Motor neuron (in vitro differentiated cells): ENCODE data around the gene HAO1. TPM values are rescaled to one million over a fixed set of nuclear protein-coding genes. Genes with fewer than 3 reads are reported as not detected.
A peak's percentile ranks its signal among the peaks of the same experiment; 100 is the strongest.

Experiments used
- ATAC-seq, 8 experiments: fragments of 200-7000 bp; cut with Tn5 transposase; replicated peaks in 6 of 8; 2 replicates each; pipeline ENCODE4 v1.8.0; 2021; ENCODE audit warnings: mild to moderate bottlenecking in 8 of 8, moderate library complexity in 8 of 8
- H3K27ac ChIP-seq, 2 donors: fragments of 250-450 bp; sonication (Bioruptor Pico); 2 replicates each; pipeline ENCODE4 v1.9.0; 2021; ENCODE audit warnings: antibody characterized with exemption in 2 of 2, mild to moderate bottlenecking in 2 of 2, moderate library complexity in 1 of 2
- H3K4me1 ChIP-seq, 2 donors: fragments of 250-450 bp; sonication (Bioruptor Pico); replicated peaks in 1 of 2; 2 replicates each; pipeline ENCODE4 v1.6.1; 2021; ENCODE audit warnings: antibody characterized with exemption in 2 of 2, mild to moderate bottlenecking in 2 of 2, moderate library complexity in 1 of 2
- H3K4me3 ChIP-seq, 5 donors: fragments of 250-450 bp; sonication (Bioruptor Pico); 2 replicates each; pipeline ENCODE4 v1.9.0; 2021; ENCODE audit warnings: antibody characterized with exemption in 5 of 5, mild to moderate bottlenecking in 5 of 5, moderate library complexity in 4 of 5
- WGBS, 10 experiments: fragments of 450-650 bp; shearing (Covaris generic); methylation state at CpG; one replicate each; pipeline ENCODE4 v1.0.0; 2022; 5-methylcytosine and 5-hydroxymethylcytosine counted together
- in situ Hi-C, 9 experiments: fragments of 400-800 bp; cut with MboI; loops; one replicate each; pipeline ENCODE4 v1.15.0; 2021; ENCODE audit warnings: low sequenced_read_pairs in 9 of 9, low pct_unique_long_range_greater_than_20kb in 2 of 9; ENCODE audit not compliant: unreplicated experiment in 9 of 9
- total RNA-seq, 8 experiments: library from RNA; unstranded; fragments of 300-600 nt; gene quantifications; 2 replicates each; pipeline versions ENCODE4 v1.2.3 to v1.2.4, GENCODE V29; 2022

Gene HAO1
- total RNA-seq, 8 experiments from 2014 or later = not detected

DNA sequence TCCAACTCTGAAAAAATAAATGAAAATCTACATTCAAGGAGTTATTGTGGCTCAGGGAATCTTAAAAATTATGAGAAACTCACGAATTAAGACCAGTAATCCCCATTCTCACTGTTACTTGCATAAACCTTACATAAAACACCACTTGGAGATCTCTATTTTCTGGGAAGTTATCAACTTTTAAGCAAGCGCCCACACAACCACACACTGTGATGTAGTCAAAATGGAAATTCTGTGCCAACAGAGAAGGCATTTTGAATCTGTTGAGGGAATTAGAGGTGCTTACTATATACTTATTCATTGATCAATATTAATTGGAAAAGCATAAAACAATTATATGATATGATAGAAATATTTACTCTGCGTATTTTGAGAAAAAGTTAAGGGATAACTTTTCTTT is 58.7 kb downstream of the HAO1 start:
- ATAC-seq = no peak
- in situ Hi-C loops = no loop called here

DNA sequence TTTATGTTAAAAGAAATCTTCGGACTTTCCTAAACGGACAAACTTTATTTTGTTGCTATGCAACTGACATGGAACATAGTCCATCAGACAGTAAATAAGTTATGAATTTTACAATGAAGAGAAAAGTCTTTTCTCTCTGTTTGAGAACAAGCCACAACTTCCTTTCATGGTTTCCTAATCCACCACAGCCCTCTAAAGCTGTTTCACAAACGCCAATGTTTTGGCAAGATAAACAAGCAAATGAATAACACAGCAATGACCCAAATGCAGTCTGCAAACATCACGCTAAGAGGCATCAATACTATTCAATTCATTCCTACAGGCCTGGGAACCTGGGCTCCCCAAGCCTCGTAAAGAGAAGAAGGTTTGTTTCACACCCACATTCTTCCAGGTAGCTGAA is 60.4 kb downstream of the HAO1 start:
- peak in 2 of 8 experiments; percentile 33 to 39 for ATAC-seq
- no peaks in the 10 kb centered on the region for H3K4me1 ChIP-seq
- WGBS, 10 experiments = 3 to 87% (median 68%) methylated on average over 2 to 5 of the region's 5 CpGs
- H3K4me3 ChIP-seq = no peak overlapping the region
- in situ Hi-C loops = no loop called here
- H3K27ac ChIP-seq = no peak overlapping the region

More for the DNA sequence above, 58.7 kb downstream of the HAO1 start:
- WGBS, 10 experiments = 22 to 94% (median 75%) methylated on average over 1 to 3 of the region's 3 CpGs
- H3K4me1 ChIP-seq = no peaks in the 10 kb centered on the region
- H3K4me3 ChIP-seq = no peak overlapping the region
- no peak overlapping the region for H3K27ac ChIP-seq

DNA sequence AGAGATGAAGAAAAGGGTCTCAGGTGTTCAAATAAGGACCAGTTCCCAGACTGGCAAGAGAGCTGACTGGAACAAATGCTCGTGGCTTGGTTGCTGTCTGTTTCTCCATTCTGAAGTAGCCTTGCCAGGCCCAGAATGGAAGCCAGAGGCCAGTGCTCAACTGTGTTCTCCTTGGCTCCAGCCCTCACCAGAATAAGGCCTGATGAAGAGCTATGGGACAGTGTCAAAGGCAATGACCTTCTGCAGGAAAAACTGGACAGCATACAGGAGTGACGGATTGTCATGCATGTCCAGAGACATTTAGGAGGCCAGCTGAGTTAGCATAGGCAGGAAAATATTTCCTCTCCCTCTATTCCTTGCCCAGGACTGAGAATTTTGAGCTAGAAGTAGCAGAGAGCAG is 72.2 kb downstream of the HAO1 start:
- Histone ChIP-seq H3K4me1 (peaks cover 0 to 9% of the 10 kb centered on the region in 2 donors), H3K4me3 (no peak overlapping the region), H3K27ac (no peak overlapping the region)
- WGBS, 10 experiments = 0 to 100% (median 78%) methylated on average over 1 to 2 of the region's 2 CpGs; no CpG with 5 or more reads in 5 of the 10 experiments
- in situ Hi-C loops = loop anchor here in 1 of 9 experiments (25.0 kb wide), 1 partner anchor 1106 kb away; the partner anchor contains the start of gene BMP2
- ATAC-seq = no peak

DNA sequence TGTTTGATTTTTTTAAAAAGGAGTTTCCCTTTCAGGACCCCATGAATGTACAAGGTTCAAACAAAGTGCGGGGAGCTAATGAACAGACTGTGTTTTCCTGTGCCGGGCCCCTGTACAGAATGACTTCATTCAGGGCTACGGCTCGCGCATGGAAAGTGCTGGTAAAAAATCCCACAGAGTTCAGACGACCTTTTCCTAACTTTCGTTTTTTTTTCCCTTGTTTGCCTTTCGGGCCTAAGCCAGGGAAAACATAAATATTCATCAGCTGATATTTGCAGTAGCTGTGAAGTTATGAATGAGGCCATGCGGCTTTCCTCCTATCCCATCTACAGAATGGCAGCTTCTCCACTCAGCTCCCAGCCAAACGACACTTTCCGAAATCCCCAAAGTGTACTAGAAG is 74.0 kb downstream of the HAO1 start:
- H3K4me1 ChIP-seq = peaks cover 0 to 9% of the 10 kb centered on the region in 2 donors
- in situ Hi-C loops = loop anchor here in 1 of 9 experiments (25.0 kb wide), 1 partner anchor 1104 kb away; the partner anchor contains the start of gene BMP2
- H3K4me3 ChIP-seq = no peak overlapping the region
- H3K27ac ChIP-seq = no peak overlapping the region
- WGBS, 10 experiments = 43 to 60% (median 51%) methylated on average over 1 to 11 of the region's 11 CpGs; no CpG with 5 or more reads in 1 of the 10 experiments
- peak in 6 of 8 experiments; percentile 57 to 88 (median 72) for ATAC-seq

DNA sequence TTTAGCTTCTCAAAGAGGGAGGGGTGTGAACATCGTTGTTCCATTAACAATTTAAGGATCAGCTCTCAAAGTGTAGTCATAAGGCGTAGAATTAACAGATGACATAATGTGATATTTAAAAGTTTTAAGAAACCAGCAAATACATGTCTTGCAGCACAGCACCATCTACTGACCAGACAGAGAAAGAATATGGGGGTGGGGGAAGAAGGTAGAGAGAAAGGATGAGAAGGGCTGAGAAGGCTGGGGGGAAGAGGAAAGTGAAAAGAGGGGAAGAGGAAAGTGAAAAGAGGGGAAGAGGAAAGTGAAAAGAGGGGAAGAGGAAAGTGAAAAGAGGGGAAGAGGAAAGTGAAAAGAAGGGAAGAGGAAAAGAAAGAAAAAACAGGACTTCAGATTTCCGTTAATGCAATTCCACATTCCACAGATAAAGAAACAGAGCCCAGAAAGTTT is 80.9 kb downstream of the HAO1 start:
- in situ Hi-C loops = loop anchor here in 1 of 9 experiments (25.0 kb wide), 1 partner anchor 1097 kb away; the partner anchor contains the start of gene BMP2
- whole genome bisulfite sequencing, 10 experiments = 0 to 52% (median 25%) methylated on average over 1 to 3 of the region's 3 CpGs; no CpG with 5 or more reads in 1 of the 10 experiments
- Histone ChIP-seq H3K4me1 (no peaks in the 10 kb centered on the region), H3K27ac (no peak overlapping the region), H3K4me3 (no peak overlapping the region)
- ATAC-seq = peak in 4 of 8 experiments; percentile 45 to 92 (median 86)

DNA sequence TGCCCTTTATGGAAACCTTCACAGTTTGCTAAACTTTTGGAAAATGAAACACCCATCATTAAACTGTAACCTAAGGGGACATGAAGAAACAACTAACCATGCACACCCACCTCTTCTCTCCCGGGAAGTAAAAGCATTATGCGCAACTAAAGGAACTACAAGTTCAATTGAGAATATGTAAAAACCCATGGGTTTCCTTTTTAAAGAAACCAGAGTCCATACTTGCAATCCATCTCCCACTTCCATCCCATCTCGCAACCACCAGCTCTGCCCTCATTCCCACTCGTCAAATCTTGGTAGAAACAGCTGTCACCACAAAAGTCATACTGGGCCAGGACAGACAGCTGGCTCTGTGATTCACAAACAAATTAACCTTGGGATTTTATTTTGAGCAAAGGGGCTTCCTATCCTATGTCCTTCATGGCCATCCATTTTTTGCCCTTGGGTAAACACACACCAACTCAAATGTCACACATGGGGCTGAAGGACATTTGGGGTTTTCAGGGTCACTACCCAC is 81.5 kb downstream of the HAO1 start:
- Histone ChIP-seq H3K4me3 (no peak overlapping the region), H3K27ac (no peak overlapping the region), H3K4me1 (no peaks in the 10 kb centered on the region)
- peak in 3 of 8 experiments; percentile 57 to 74 (median 70) for ATAC-seq
- WGBS, 10 experiments = 0 to 54% (median 37%) methylated on average over 1 to 4 of the region's 4 CpGs; no CpG with 5 or more reads in 2 of the 10 experiments
- in situ Hi-C loops = loop anchor here in 1 of 9 experiments (25.0 kb wide), 1 partner anchor 1096 kb away; the partner anchor contains the start of gene BMP2

DNA sequence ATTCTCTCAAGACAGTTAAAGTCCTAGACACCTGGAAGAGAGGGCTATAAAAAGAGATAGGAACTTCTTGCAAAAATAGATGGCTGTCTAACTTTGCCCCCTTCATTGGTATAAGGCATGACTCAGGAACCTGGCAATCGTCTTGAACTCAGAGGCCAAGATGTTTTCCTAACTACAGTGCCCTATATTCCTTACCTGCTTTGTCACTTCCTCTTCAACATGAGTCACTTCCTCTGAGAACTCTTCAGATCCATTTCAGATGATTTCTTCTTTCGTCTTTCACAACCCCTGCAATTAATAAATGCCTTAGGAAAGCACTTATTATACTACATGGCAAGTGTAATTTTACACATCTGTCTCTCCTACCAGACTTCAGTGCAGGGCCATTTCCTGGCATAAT is 83.5 kb downstream of the HAO1 start:
- no peaks in the 10 kb centered on the region for H3K4me1 ChIP-seq
- no peak for ATAC-seq
- H3K4me3 ChIP-seq = no peak overlapping the region
- no peak overlapping the region for H3K27ac ChIP-seq
- WGBS, 10 experiments = 0 to 85% (median 53%) methylated on average over 1 to 2 of the region's 2 CpGs
- in situ Hi-C loops = loop anchor here in 1 of 9 experiments (25.0 kb wide), 1 partner anchor 1094 kb away; the partner anchor contains the start of gene BMP2

DNA sequence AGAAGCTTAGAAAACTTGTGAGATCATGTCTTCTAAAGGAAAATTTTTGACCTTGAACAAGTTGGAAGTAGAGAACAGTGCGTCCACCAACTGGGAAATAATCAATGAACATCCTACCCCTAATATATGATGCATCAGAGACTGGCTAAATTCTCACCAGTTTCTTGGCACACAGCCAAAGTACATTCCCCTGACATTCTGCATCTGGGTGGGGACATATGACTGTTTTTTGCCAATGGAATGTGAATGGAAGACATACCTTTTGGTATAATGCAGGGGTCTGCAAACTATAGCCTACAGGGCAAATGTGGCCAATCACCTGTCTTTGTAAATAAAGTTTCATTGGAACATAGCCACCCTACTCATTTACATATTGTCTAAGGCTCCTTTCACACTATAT is 84.7 kb downstream of the HAO1 start:
- Histone ChIP-seq H3K4me1 (no peaks in the 10 kb centered on the region), H3K27ac (no peak overlapping the region), H3K4me3 (no peak overlapping the region)
- in situ Hi-C loops = loop anchor here in 1 of 9 experiments (25.0 kb wide), 1 partner anchor 1093 kb away; the partner anchor contains the start of gene BMP2
- ATAC-seq = no peak
- 60 to 100% (median 93%) methylated on average over 1 of the region's 1 CpG; no CpG with 5 or more reads in 4 of the 10 experiments for WGBS, 10 experiments

DNA sequence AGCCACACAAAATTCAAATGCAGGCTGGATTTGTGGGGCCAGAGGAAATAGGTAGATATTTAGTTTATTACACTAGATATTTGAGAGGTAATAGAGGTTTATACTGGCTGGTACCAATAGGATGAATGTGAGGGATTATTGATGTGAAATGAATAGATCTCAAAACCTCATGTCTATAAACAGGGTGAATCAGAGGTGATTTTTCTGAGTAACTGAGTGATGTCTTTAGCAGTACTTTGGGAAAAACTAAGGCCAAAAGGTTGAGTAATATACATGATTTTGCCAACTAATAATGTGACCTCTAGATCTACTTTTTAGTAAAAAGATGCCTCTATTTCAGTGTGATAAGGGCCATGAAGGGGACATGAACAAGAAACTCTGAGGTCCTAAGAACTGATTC is 86.8 kb downstream of the HAO1 start:
- ATAC-seq = no peak
- H3K27ac ChIP-seq = no peak overlapping the region
- in situ Hi-C loops = loop anchor here in 1 of 9 experiments (25.0 kb wide), 1 partner anchor 1091 kb away; the partner anchor contains the start of gene BMP2
- H3K4me1 ChIP-seq = no peaks in the 10 kb centered on the region
- H3K4me3 ChIP-seq = no peak overlapping the region

DNA sequence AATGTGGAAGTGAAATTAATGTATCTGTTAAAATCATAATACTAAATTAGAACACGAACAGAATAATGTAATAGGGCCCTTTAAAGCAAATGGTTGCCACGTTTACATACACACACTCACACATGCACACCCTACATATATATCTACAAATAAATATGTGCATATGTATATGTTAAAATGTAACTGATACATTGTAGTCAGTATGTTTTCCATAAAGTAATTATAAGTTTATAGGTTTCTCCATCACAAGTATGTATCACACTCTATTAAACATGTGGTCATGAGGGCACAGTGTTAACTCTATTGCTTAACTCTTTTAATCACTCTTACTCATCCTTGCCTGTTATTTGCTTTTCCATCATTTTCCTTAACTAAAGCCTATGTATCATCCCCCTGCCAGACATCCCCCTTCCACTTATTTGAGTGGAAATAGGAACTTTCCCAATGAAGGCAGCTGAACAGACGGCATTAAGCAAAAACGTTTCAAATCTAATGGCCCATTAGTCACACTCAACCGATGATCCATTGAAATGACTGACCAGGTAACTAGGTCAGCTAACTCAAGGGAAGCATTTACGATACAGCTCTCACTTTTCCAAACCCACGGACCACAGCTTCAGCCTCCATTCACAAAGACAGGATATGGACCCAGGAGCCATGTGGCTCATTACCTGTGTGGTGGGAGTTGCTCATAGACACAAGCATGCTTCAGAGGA is 89.3 kb downstream of the HAO1 start:
- WGBS, 10 experiments = 23 to 100% (median 70%) methylated on average over 1 to 7 of the region's 7 CpGs
- H3K4me3 ChIP-seq = no peak overlapping the region
- in situ Hi-C loops = loop anchor here in 1 of 9 experiments (25.0 kb wide), 1 partner anchor 1089 kb away; the partner anchor contains the start of gene BMP2
- ATAC-seq = peak in 1 of 8 experiments; percentile 94
- no peaks in the 10 kb centered on the region for H3K4me1 ChIP-seq
- H3K27ac ChIP-seq = no peak overlapping the region

DNA sequence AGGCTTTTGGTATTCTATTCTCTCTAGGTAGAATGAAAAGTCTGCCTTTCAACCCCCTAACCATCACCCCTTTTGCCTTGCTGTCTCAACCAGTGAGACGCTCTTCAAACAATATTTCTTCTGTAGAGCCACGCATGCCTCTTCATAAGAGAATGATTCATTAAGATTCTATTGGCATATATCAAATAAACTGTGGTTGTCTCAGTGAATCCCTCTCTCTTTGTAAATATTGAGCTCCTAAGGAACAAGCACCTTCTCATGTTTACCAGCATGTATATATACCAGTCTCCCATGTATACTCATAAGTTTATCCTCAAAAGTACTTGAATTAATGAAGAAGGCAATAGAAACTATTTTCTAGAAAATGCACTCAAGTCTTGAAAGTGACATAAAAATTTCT is 90.6 kb downstream of the HAO1 start:
- no peaks in the 10 kb centered on the region for H3K4me1 ChIP-seq
- 71 to 100% (median 89%) methylated on average over 1 to 2 of the region's 2 CpGs; no CpG with 5 or more reads in 5 of the 10 experiments for WGBS, 10 experiments
- no peak overlapping the region for H3K27ac ChIP-seq
- in situ Hi-C loops = loop anchor here in 1 of 9 experiments (25.0 kb wide), 1 partner anchor 1087 kb away; the partner anchor contains the start of gene BMP2
- no peak overlapping the region for H3K4me3 ChIP-seq
- no peak for ATAC-seq

DNA sequence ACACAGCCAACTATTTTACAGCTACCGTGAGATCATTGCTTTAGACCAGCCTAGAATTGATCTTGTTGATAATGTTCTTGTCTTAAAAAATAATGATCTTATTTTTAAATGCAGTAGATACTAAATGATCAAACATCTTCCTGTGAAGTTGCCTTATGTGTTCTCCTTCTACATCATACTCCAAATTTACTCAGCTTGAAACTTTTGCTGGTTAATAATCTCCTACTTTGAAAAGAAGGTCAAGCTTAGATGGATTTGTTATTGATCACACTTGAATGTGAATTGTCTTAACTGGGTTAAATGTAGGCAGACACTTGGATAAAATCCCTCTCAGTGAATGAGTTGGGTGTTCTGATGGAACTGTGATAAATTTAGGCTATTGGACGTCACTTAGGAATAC is 91.9 kb downstream of the HAO1 start:
- in situ Hi-C loops = no loop called here
- Histone ChIP-seq H3K4me1 (no peaks in the 10 kb centered on the region), H3K27ac (no peak overlapping the region), H3K4me3 (no peak overlapping the region)
- no peak for ATAC-seq
- WGBS, 10 experiments = 64 to 100% (median 100%) methylated on average over 1 to 2 of the region's 2 CpGs; no CpG with 5 or more reads in 1 of the 10 experiments

DNA sequence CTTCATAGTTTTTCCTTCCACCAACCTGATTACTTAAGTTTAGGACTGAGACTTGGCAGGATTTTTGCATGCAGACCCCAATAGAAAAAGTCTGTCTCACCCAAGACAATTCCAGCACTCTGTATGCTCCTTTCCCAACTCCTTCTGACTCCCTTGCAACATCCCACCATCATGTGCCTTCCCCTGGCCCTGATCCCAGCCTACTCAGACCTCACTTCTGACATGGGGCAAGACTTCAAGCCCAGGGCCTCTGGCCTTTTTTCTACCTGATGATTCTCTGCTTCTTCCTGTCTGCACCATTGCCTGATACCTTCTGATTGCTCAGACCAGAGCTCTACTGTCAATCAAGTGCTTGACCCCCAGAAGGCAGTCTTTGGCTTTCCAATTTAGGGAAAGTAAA is 96.6 kb downstream of the HAO1 start:
- in situ Hi-C loops = no loop called here
- ATAC-seq = no peak
- no peak overlapping the region for H3K27ac ChIP-seq
- no peak overlapping the region for H3K4me3 ChIP-seq
- no peaks in the 10 kb centered on the region for H3K4me1 ChIP-seq
